ENCODE measurements around the gene GTF2B.

DNA sequence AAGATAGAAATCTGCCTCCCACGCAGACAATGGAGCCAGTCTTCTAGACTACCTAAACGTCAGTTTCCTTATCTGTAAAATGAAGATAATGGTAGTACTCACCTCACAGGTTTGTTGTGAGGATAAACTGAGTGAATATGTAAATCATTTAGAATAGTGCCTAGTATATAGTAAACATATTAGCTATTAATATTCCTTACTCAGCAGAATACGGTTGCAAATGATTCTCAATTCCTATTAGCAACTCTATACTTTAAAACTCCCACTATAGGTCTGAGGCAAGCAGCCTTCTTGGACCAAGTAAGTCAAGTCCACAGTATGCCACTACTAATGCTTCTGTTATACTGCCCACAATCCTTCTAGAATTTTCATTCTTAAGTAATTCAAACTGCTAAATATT is 5.4 kb downstream of the GTF2B start:
- TF ChIP-seq EZH2 (IDR thresholded peaks at IDR 0.05; ENCODE audit: borderline replicate concordance, low read depth, low read length, poor library complexity, severe bottlenecking) (no peak), CTCF (conservative IDR thresholded peaks at IDR 0.05; ENCODE audit: low read depth, low read length) (no peak)
